GM19328 (cell line): ENCODE data around the gene MASTL.

ENCODE experiments used
- ATAC-seq: cut with Tn5 transposase; IDR thresholded peaks from one replicate; pipeline ENCODE4 v1.9.1; 2021; ENCODE audit warnings: mild to moderate bottlenecking, moderate library complexity; ENCODE audit not compliant: unreplicated experiment

Gene MASTL

GRCh38 chr10:27225011-27225590 is 69.9 kb downstream of the MASTL start:
- no peak for ATAC-seq

GRCh38 chr10:27225642-27226257 is 70.6 kb downstream of the MASTL start:
- no peak for ATAC-seq

- no peak for ATAC-seq
These were observed 74.9 kb downstream of the MASTL start for GRCh38 chr10:27230022-27230421.

GRCh38 chr10:27235706-27236105 is 80.6 kb downstream of the MASTL start:
- ATAC-seq = no peak
